Fibroblast of the conjunctiva (primary cell): ENCODE data around the gene YPEL2.
"Not testable (repeated sequence)": the region's sequence is repeated elsewhere in the genome, so short reads cannot be mapped to it uniquely, and the experiment has no call there.

Experiments used
- DNase-seq: peaks from one replicate; pipeline ENCODE4 v3.0.0-alpha.2; 2010; ENCODE audit warnings: low read depth

YPEL2 gene, protein sequence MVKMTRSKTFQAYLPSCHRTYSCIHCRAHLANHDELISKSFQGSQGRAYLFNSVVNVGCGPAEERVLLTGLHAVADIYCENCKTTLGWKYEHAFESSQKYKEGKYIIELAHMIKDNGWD

GRCh38 chr17:59331129-59331928 lies at the start of gene YPEL2:
YPEL2 (plus strand) TSS chr17:59331655; CDS start chr17:59353410, 21,755 bp downstream.
- peak; percentile 83 for DNase-seq

DNA sequence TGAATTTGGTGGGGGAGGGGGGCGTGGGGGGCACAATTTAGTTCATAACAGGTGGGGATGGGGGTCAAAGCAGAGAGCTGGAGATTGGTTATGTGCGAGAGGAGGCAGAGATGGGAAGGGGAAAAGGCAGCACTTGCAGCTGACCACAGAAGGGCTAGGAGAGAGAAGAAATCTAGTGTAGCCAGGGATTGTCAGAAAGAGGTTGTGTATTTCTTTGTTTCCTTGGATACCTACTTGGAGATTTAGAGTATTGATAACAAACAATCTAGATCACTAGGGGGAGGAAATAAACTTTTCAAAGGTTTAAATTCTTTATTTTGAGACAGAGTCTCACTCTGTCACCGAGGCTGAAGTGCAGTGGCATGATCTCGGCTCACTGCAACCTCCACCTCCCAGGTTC lies 47.1 kb upstream of the YPEL2 start:
- no peak for DNase-seq

- DNase-seq = no peak
Measured at GRCh38 chr17:59287452-59287851, 44.0 kb upstream of the YPEL2 start.

DNA sequence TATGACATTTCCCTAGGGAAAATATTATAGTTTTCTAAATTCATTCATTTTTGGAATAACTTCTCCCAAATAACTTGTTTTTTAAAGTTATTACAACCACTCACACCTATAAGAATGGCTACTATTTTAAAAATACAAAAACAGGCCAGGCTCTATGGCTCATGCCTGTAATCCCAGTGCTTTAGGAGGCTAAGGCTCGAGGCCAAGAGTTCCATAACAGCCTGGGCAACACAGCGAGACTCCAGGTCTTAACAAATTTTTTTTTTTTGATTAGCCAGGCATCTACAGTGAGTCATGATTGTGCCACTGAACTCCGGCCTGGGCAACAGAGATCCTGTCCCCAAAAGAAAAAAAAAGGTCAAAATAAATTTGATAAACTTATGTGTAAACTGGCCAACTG lies 43.6 kb upstream of the YPEL2 start:
- no peak for DNase-seq

DNA sequence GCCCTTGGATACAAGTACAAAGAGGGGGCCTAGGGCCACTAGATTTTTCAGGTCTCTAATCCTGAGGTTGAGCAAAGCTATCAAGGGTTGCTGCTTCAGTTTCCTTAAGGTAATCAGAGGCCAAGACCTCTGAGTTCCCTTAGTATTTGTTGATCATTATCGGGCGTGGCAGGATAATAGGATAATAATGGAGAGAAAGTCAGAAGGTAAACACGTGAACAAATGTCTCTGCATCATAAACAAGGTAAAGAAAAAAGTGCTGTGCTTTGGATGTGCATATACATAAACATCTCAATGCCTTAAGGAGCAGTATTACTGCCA lies 41.5 kb upstream of the YPEL2 start:
- DNase-seq = no peak

DNA sequence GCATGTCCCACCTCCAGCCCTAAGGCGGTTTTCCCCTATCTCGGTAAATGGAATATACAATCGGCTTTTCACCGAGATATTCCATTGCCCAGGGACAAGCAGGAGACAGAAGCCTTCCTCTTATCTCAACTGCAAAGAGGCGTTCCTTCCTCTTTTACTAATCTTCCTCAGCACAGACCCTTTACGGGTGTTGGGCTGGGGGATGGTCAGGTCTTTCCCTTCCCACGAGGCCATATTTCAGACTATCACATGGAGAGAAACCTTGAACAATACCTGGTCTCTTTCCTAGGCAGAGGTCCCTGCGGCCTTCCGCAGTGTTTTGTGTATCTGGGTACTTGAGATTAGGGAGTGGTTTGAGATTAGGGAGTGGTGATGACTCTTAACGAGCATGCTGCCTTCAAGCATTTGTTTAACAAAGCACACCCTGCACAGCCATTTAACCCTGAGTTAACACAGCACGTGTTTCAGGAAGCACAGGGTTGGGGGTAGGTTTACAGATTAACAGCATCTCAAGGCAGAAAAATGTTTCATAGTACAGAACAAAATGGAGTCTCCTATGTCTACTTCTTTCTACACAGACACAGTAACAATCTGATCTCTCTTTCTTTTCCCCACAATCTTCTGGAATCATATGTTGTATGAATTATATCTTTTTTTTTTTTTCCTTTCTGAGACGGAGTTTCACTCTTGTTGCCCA lies 41.0 kb upstream of the YPEL2 start:
- not testable (repeated sequence) for DNase-seq

- DNase-seq = no peak
Measured at GRCh38 chr17:59292174-59292523, 39.3 kb upstream of the YPEL2 start.

DNA sequence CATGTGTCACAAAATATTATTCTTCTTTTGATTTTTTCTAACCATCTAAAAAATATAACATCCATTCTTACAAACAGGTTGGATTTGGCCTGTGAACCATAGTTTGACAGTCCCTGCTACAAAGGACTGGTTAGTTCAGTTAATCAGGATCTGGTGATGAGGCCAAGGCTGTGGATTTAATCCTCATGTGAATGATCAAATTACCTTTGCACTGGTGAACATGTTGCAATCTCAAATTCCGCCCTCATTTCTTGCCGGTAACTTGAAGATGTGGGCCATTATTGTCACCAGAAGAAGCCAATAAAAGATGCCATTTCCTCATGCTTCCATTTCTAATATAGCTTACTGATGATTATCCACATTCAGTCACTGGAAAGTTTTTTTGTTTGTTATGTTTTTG lies 35.3 kb upstream of the YPEL2 start:
- DNase-seq = no peak

DNA sequence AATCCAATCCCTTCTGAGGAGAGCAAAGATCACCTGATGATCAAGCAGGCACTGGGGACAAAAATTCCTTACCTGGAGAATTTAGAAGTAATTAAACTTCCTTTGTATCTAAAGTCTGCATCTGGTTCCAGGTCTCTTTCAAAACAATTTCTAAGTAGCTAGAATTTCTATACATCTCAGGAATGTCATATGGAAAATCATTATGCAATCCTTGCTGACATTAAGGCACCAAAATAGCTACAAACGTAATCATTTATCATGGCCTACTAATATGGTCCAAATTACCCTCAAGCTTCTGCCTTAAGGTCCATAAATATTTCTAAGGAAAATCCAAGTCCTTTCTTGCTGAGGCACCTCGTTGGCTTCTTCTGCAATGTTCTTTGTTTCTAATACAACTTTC lies 32.9 kb upstream of the YPEL2 start:
- no peak for DNase-seq

- no peak for DNase-seq
Measured at GRCh38 chr17:59299400-59300092, 31.9 kb upstream of the YPEL2 start.

- DNase-seq = no peak
Measured at GRCh38 chr17:59300941-59301340, 30.5 kb upstream of the YPEL2 start.

DNA sequence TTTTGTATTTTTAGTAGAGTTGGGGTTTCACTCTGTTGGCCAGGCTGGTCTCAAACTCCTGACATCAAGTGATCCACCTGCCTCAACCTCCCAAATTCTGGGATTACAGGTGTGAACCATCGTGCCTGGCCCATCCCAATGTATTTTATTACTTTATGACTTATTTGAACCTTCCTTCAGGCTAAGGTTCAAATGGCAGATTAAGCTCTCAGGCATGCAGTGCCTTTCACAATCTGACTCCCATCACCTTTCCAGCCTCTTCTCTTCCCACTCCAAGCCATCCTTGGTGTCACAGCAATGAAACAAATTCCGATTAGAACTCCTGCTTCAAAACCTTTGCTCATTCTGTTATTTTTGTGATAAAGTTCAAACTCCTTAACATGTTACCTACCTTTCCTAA lies 26.6 kb upstream of the YPEL2 start:
- no peak for DNase-seq

DNA sequence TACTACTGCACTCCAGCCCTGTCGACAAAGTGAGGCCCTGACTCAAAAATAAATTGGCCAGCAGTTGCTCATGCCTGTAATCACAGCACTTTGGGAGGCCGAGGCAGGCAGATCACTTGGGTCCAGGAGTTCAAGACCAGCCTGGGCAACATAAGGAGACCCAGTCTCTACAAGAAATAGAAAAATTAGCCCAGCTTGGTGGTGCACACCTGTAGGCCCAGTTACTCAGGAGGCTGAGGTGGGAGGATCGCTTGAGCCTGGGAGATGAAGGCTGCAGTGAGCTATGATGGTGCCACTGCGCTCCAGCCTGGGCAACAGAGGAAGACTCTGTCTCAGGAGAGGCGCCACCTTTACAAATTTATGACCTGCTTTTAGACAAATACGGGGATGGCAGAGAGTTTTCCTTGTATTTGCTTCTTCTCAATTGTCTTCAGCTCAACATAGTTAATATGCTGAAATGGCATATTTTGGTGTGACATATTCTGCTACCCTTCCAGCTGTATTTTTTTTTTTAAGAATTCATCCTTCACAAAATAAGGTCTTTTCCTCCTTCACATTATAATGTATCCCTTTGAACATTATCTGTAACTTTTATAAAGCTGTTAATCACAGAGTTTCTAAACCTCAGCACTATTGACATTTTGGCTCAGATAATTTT lies 21.1 kb upstream of the YPEL2 start:
- no peak for DNase-seq

GRCh38 chr17:59311051-59311468 lies 20.4 kb upstream of the YPEL2 start:
- DNase-seq = peak; percentile 35

DNA sequence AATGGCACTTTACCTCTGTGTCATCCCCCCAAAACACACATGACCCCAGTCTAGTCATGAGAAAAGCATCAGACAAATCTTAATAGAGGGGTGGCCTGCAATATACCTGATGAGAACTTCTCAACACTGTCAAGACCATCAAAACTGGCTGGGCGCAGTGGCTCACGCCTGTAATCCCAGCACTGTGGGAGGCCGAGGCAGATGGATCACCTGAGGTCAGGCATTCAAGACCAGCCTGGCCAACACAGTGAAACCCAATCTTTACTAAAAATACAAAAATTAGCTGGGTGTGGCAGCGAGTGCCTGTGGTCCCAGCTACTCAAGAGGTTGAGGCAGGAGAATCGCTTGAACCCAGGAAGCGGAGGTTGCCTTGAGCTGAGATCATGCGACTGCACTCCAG lies 19.9 kb upstream of the YPEL2 start:
- not testable (repeated sequence) for DNase-seq

GRCh38 chr17:59315866-59316265 lies 15.6 kb upstream of the YPEL2 start:
- DNase-seq = no peak

GRCh38 chr17:59327121-59327980 lies 4.1 kb upstream of the YPEL2 start:
- DNase-seq = no peak

DNA sequence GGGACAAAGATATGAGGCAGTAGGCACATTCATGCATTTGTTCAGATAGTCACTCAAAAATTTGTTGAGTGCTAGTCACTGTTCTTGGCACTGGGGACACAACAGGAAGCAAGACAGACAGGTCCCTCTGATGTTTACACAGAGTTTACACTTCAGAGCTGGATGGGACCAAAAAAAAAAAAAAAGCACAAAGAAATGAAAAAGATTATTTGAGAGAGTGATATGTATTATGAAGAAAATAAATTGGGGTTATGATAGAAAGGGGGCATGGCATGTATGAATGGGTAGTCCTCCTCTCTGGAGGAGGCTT lies 3.5 kb upstream of the YPEL2 start:
- DNase-seq = no peak

GRCh38 chr17:59328601-59329000 lies 2.9 kb upstream of the YPEL2 start:
- no peak for DNase-seq

GRCh38 chr17:59329176-59330052 lies 2.0 kb upstream of the YPEL2 start:
- peak; percentile 68 for DNase-seq
